ENCODE results near the gene HMGCLL1.

The HMGCLL1 gene

GRCh38 chr6:55536391-55536956 lies 42.5 kb downstream of the HMGCLL1 start:
- DNase-seq (ENCODE audit: low read depth in 2 of 3, low spot score in 1 of 3): no peak

- no peak for DNase-seq (ENCODE audit: low read depth in 2 of 3, low spot score in 1 of 3)
Measured at GRCh38 chr6:55531496-55531895, 47.5 kb downstream of the HMGCLL1 start.

GRCh38 chr6:55530931-55531330 lies 48.1 kb downstream of the HMGCLL1 start:
- no peak for DNase-seq (ENCODE audit: low read depth in 2 of 3, low spot score in 1 of 3)

- no peak for DNase-seq (ENCODE audit: low read depth in 2 of 3, low spot score in 1 of 3)
Measured at GRCh38 chr6:55528624-55529023, 50.4 kb downstream of the HMGCLL1 start.

- DNase-seq (ENCODE audit: low read depth in 2 of 3, low spot score in 1 of 3): no peak
Measured at GRCh38 chr6:55524441-55524840, 54.6 kb downstream of the HMGCLL1 start.

GRCh38 chr6:55518529-55519060 lies 60.4 kb downstream of the HMGCLL1 start:
- DNase-seq (ENCODE audit: low read depth in 2 of 3, low spot score in 1 of 3): no peak

GRCh38 chr6:55516736-55517135 lies 62.3 kb downstream of the HMGCLL1 start:
- DNase-seq (ENCODE audit: low read depth in 2 of 3, low spot score in 1 of 3): no peak

- no peak for DNase-seq (ENCODE audit: low read depth in 2 of 3, low spot score in 1 of 3)
Measured at GRCh38 chr6:55512904-55513303, 66.1 kb downstream of the HMGCLL1 start.

- no peak for DNase-seq (ENCODE audit: low read depth in 2 of 3, low spot score in 1 of 3)
Measured at GRCh38 chr6:55511122-55511800, 67.7 kb downstream of the HMGCLL1 start.

GRCh38 chr6:55499591-55499990 lies 79.4 kb downstream of the HMGCLL1 start:
- DNase-seq (ENCODE audit: low read depth in 2 of 3, low spot score in 1 of 3): no peak

GRCh38 chr6:55497694-55498093 lies 81.3 kb downstream of the HMGCLL1 start:
- DNase-seq (ENCODE audit: low read depth in 2 of 3, low spot score in 1 of 3): no peak

- no peak for DNase-seq (ENCODE audit: low read depth in 2 of 3, low spot score in 1 of 3)
Measured at GRCh38 chr6:55496201-55496600, 82.8 kb downstream of the HMGCLL1 start.

- no peak for DNase-seq (ENCODE audit: low read depth in 2 of 3, low spot score in 1 of 3)
Measured at GRCh38 chr6:55495277-55495676, 83.7 kb downstream of the HMGCLL1 start.

GRCh38 chr6:55494411-55494810 lies 84.6 kb downstream of the HMGCLL1 start:
- DNase-seq (ENCODE audit: low read depth in 2 of 3, low spot score in 1 of 3): no peak

GRCh38 chr6:55492259-55492658 lies 86.7 kb downstream of the HMGCLL1 start:
- DNase-seq (ENCODE audit: low read depth in 2 of 3, low spot score in 1 of 3): no peak

GRCh38 chr6:55490871-55491270 lies 88.1 kb downstream of the HMGCLL1 start:
- no peak for DNase-seq (ENCODE audit: low read depth in 2 of 3, low spot score in 1 of 3)

GRCh38 chr6:55474382-55474781 lies 104.6 kb downstream of the HMGCLL1 start:
- DNase-seq (ENCODE audit: low read depth in 2 of 3, low spot score in 1 of 3): no peak

- no peak for DNase-seq (ENCODE audit: low read depth in 2 of 3, low spot score in 1 of 3)
Measured at GRCh38 chr6:55473722-55474121, 105.3 kb downstream of the HMGCLL1 start.

GRCh38 chr6:55469951-55470366 lies 109.0 kb downstream of the HMGCLL1 start:
- DNase-seq (ENCODE audit: low read depth in 2 of 3, low spot score in 1 of 3): no peak

- DNase-seq (ENCODE audit: low read depth in 2 of 3, low spot score in 1 of 3): no peak
Measured at GRCh38 chr6:55456016-55456415, 123.0 kb downstream of the HMGCLL1 start.

- no peak for DNase-seq (ENCODE audit: low read depth in 2 of 3, low spot score in 1 of 3)
Measured at GRCh38 chr6:55450005-55450404, 129.0 kb downstream of the HMGCLL1 start.

- no peak for DNase-seq (ENCODE audit: low read depth in 2 of 3, low spot score in 1 of 3)
Measured at GRCh38 chr6:55449225-55449624, 129.8 kb downstream of the HMGCLL1 start.

GRCh38 chr6:55448451-55448850 lies 130.5 kb downstream of the HMGCLL1 start:
- no peak for DNase-seq (ENCODE audit: low read depth in 2 of 3, low spot score in 1 of 3)

Measured in stimulated activated CD4-positive, alpha-beta T cell treated with anti-CD3 and anti-CD28 coated beads, Interleukin-12 subunit alpha, Interleukin-12 subunit beta, amount 100 ng/mL, for 48 hours (primary cell).